Peyer's patch (tissue), 4 donors: Measurements from ENCODE around the gene CELF4.

Experiments used
- POLR2A ChIP-seq, 2 donors: fragments of 450-650 bp; IDR thresholded peaks; one replicate each; pipeline ENCODE4 v1.5.1; 2017; ENCODE audit warnings: antibody characterized with exemption in 2 of 2, mild to moderate bottlenecking in 2 of 2, moderate library complexity in 2 of 2
- TF ChIP-seq, protein P1 (sequence below), 6 experiments: fragments of 450-650 bp in 4 of 6; fragments of 200-600 bp in 2 of 6; sonication (generic) in 1 of 6; IDR thresholded peaks; one replicate each; pipeline ENCODE4 v1.5.1; 2017 to 2019; ENCODE audit warnings: antibody characterized with exemption in 6 of 6, mild to moderate bottlenecking in 3 of 6, moderate library complexity in 1 of 6

DNA sequence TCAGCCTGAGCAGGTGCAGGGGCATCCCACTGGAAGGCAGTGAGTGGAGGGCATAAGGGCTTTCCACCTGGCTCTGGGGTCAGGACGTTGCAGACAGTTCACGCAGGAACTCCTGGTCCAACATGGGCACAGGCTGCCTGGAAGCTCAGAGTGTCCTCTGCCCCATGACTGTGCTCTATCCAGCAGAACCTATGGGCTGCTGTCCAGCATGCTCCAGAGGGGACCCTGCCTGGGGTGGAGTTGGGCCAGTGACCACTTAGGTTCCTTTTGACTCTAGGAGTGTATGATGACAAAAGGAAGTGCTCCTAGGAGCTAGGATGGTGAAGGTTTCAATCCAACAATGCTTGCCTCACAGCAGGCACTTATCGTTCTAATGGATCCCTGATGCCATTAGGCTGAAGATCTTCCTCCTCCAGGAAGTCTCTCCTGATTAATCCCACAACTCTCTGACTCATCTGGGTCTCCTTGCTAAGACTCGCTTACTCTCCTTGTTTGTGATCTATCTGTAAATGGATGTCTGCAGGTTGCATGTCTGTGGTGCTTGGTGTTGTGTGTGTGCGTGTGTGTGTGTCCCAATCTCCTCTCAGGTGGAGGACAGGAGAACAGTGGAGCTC is 224.0 kb downstream of the CELF4 start:
- TF ChIP-seq, protein P1, sequence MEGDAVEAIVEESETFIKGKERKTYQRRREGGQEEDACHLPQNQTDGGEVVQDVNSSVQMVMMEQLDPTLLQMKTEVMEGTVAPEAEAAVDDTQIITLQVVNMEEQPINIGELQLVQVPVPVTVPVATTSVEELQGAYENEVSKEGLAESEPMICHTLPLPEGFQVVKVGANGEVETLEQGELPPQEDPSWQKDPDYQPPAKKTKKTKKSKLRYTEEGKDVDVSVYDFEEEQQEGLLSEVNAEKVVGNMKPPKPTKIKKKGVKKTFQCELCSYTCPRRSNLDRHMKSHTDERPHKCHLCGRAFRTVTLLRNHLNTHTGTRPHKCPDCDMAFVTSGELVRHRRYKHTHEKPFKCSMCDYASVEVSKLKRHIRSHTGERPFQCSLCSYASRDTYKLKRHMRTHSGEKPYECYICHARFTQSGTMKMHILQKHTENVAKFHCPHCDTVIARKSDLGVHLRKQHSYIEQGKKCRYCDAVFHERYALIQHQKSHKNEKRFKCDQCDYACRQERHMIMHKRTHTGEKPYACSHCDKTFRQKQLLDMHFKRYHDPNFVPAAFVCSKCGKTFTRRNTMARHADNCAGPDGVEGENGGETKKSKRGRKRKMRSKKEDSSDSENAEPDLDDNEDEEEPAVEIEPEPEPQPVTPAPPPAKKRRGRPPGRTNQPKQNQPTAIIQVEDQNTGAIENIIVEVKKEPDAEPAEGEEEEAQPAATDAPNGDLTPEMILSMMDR (IDR thresholded peaks at IDR 0.05) = no peak
- no peak for TF ChIP-seq POLR2A (IDR thresholded peaks at IDR 0.05)
